T-helper 2 cell treated with Interferon-gamma antibody and Interleukin-4, amounts not matched to agents 5 μg/mL and 100 μg/mL, for 36 hours (primary cell): ENCODE data around the gene DOP1A.

Source experiments
- DNase-seq: peaks from one replicate; pipeline ENCODE4 v3.0.0; 2021; ENCODE audit warnings: low spot score
- H3K27ac Mint-ChIP-seq: one replicate; pipeline ENCODE4 v1.8.0; 2021; ENCODE audit warnings: mild to moderate bottlenecking, mixed read lengths
- H3K27me3 Mint-ChIP-seq: one replicate; pipeline ENCODE4 v1.8.0; 2021; ENCODE audit warnings: low read depth, mixed read lengths
- H3K36me3 Mint-ChIP-seq: one replicate; pipeline ENCODE4 v1.8.0; 2021; ENCODE audit warnings: low read depth, mixed read lengths
- H3K4me1 Mint-ChIP-seq: one replicate; pipeline ENCODE4 v1.8.0; 2021; ENCODE audit warnings: low read depth, mixed read lengths
- H3K4me3 Mint-ChIP-seq: one replicate; pipeline ENCODE4 v1.8.0; 2022; ENCODE audit warnings: mild to moderate bottlenecking, moderate library complexity, mixed read lengths
- H3K9me3 Mint-ChIP-seq: one replicate; pipeline ENCODE4 v1.8.0; 2021; ENCODE audit warnings: mixed read lengths

DOP1A gene

DNA sequence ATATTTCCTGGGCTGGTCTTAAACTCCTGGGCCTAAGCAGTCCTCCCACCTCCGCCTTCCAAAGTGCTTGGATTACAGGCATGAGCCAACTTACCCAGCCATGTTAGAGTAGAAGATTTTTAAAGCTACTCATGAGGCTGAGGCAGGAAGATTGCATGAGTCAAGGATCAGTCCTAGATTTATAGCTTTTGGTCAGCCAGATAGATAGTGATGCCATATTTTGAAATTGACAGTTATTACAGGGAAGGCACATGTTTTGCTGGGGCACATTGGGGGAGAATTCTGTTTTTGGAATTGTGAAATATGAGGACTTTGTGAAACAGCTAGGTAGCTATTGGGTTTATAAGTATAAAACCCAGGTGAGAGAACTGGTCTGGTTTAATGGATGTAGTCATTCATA lies 40.9 kb downstream of the DOP1A start:
- Mint-ChIP-seq H3K4me1 (no peaks in the 10 kb centered on the region), H3K4me3 (no peak overlapping the region), H3K27ac (no peak overlapping the region), H3K9me3 (peaks cover 4% of the 10 kb centered on the region), H3K27me3 (no peaks in the 10 kb centered on the region), H3K36me3 (peaks cover 5% of the 10 kb centered on the region)
- no peak for DNase-seq

DNA sequence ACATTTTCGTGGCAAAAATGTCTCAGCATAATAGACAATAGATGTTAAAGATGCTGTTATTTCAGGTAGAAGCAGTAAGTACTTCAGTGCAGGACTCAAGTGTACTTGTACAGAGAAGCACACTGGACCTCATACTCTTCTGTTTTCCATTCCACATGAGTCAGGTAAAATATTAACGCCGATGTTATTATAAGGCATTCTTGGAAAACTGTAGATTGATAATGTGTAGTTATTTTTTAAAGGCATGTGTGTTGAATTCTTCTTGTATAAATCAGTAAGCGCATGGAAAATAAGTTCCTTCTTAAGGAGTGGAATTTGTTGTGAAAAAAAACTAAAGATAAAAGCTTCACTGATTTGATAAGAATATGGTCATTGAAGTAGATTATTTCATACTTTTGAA lies 45.8 kb downstream of the DOP1A start:
- H3K4me1 Mint-ChIP-seq = no peaks in the 10 kb centered on the region
- DNase-seq = no peak
- H3K27ac Mint-ChIP-seq = no peak overlapping the region
- H3K4me3 Mint-ChIP-seq = no peak overlapping the region
- H3K36me3 Mint-ChIP-seq = no peaks in the 10 kb centered on the region
- no peaks in the 10 kb centered on the region for H3K9me3 Mint-ChIP-seq
- no peaks in the 10 kb centered on the region for H3K27me3 Mint-ChIP-seq

DNA sequence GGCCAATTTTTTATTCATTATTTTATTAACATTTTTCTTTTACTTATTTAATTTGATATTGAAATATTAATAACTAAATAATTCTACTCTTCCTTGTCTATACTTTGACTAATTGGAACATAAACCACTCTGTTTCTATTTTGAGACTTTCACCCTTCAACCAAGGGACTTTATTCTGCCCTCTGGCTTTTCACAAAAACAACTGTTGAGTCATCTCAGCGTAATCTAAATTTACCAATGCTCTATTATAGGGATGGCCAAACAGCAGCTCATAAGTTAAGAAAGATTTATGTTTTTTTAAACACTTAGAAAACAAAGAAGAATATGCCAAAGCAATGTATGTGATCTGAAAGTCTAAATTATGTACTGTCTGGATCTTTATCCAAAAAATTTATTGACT lies 46.7 kb downstream of the DOP1A start:
- Mint-ChIP-seq H3K27me3 (no peaks in the 10 kb centered on the region), H3K4me1 (no peaks in the 10 kb centered on the region)
- DNase-seq = no peak

DNA sequence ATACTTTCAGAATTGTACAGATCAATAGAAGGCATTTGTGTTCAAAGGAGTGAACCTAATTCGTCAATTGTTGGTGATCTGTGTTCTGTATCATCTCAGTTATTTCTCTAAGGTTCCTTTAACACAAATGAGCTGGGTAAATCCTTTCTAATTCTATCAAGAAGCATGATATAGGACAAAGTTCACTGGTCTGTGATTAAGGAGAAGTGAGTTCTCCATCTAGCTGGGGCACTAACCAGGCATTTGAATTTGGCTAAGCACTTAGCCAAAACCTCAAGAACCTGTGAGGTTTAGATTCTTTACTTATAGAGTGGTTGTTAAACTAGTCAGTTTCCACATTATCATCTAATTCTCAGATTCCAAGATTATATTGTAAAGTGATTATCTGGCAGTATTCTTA lies 50.3 kb downstream of the DOP1A start:
- Mint-ChIP-seq H3K36me3 (no peaks in the 10 kb centered on the region), H3K4me3 (no peak overlapping the region), H3K27ac (no peak overlapping the region), H3K4me1 (no peaks in the 10 kb centered on the region), H3K27me3 (no peaks in the 10 kb centered on the region), H3K9me3 (no peaks in the 10 kb centered on the region)
- DNase-seq = no peak

More for the DNA sequence above, 46.7 kb downstream of the DOP1A start:
- Mint-ChIP-seq H3K36me3 (no peaks in the 10 kb centered on the region), H3K9me3 (no peaks in the 10 kb centered on the region), H3K4me3 (no peak overlapping the region), H3K27ac (no peak overlapping the region)

DNA sequence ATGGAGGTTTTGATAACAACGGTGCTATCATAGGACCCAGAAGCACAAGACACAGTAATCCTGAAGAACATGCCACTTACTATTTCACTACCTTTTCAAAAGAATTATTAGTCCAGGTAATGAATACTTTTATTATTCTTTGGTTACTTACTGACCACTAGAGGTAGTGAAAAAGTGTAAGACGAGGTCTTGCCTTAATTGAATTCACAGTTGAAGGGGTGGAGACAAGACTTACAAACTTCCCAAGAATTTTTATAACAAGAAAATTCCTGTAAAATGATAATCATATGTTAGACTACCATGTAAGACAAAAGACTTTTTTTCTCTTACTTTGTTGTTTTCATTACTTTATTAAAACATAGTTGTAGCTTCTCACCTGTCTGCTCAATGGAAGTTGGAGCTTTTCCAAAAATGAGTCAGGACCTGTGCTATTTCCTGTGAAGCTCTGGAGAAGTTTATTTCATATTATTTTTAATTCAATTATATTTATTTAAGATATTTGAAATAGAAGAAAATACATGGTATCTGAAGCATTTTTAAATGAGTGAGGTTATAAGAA lies 52.4 kb downstream of the DOP1A start:
- no peaks in the 10 kb centered on the region for H3K9me3 Mint-ChIP-seq
- H3K27ac Mint-ChIP-seq = no peak overlapping the region
- H3K4me1 Mint-ChIP-seq = no peaks in the 10 kb centered on the region
- H3K36me3 Mint-ChIP-seq = no peaks in the 10 kb centered on the region
- no peaks in the 10 kb centered on the region for H3K27me3 Mint-ChIP-seq
- no peak overlapping the region for H3K4me3 Mint-ChIP-seq
- DNase-seq = no peak

DNA sequence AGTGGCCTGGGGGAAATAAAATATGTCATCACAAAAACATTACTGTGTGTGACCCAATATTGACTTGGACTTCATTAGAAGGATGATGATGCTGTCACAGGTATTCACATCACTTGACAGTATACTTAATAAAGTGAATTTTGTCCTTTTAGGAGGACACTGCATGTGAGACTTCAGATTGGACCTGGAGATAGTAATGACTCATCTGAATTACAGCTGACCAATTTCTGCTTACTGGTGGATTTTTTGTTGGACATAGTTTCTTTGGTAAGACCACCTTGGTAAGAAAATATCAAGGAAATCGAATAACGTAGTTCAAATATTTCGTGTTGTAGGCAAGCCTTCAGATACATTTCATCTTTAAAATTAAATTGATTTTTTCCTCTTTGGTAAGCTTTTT lies 57.1 kb downstream of the DOP1A start:
- Mint-ChIP-seq H3K4me3 (no peak overlapping the region), H3K27ac (no peak overlapping the region), H3K9me3 (no peaks in the 10 kb centered on the region), H3K4me1 (no peaks in the 10 kb centered on the region), H3K36me3 (peaks cover 20% of the 10 kb centered on the region), H3K27me3 (no peaks in the 10 kb centered on the region)
- DNase-seq = no peak

DNA sequence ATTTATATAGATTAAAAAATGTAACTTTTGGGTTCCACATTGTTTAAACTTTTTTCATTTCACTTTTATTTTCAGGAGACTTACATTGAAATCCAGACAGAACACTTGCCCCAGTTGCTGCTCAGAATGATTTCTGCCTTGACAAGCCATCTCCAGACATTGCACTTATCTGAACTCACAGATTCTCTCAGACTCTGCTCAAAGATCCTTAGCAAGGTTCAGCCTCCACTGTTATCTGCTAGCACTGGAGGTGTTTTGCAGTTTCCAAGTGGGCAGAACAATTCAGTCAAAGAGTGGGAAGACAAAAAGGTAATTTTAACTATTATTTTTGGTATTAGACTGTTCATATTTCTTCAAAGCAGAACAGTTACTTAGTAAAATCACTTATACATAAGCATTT lies 58.0 kb downstream of the DOP1A start:
- Mint-ChIP-seq H3K27ac (no peak overlapping the region), H3K27me3 (no peaks in the 10 kb centered on the region), H3K9me3 (no peaks in the 10 kb centered on the region), H3K4me3 (no peak overlapping the region), H3K36me3 (peaks cover 21% of the 10 kb centered on the region), H3K4me1 (no peaks in the 10 kb centered on the region)
- DNase-seq = no peak

DNA sequence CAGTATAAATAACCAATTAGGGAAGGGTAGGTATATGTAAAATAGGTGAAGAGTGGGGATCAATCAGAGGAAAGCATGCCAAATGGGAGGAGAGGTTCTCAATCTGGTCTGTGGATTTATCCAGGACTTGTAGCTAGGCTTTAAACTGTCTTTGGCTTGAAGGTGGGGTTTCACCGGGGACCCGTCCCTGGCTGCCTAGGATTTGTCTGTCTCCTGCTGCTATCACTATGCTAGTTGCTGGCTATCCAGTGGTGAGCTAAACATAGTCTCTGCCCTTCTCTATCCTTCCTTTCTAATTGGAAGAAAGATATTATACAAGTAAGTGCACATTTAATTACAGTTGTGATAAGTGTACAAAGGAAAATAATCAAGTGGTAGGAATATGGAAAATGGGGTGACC lies 58.8 kb downstream of the DOP1A start:
- Mint-ChIP-seq H3K4me3 (no peak overlapping the region), H3K27ac (no peak overlapping the region), H3K9me3 (no peaks in the 10 kb centered on the region), H3K27me3 (no peaks in the 10 kb centered on the region), H3K4me1 (no peaks in the 10 kb centered on the region), H3K36me3 (peaks cover 22% of the 10 kb centered on the region)
- DNase-seq = no peak

DNA sequence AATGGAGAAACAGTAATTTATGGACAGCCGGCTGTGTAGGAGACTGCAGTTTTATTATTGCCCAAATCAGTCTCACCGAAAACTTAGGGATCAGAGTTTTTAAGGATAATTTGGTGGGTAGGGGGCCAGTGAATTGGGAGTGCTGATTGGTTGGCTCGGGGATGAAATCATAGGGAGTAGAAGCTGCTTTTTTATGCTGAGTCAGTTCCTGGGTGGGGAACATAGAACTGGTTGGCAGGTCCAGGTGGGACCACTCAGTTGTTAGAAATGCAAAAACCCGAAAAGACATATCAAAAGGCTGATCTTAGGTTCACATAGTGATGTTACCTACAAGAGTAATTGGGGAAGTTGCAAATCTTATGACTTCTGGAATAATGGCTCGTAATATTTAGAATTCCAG lies 59.3 kb downstream of the DOP1A start:
- Mint-ChIP-seq H3K27ac (no peak overlapping the region), H3K27me3 (no peaks in the 10 kb centered on the region), H3K36me3 (peaks cover 23% of the 10 kb centered on the region), H3K9me3 (no peaks in the 10 kb centered on the region), H3K4me3 (no peak overlapping the region), H3K4me1 (no peaks in the 10 kb centered on the region)
- DNase-seq = no peak

DNA sequence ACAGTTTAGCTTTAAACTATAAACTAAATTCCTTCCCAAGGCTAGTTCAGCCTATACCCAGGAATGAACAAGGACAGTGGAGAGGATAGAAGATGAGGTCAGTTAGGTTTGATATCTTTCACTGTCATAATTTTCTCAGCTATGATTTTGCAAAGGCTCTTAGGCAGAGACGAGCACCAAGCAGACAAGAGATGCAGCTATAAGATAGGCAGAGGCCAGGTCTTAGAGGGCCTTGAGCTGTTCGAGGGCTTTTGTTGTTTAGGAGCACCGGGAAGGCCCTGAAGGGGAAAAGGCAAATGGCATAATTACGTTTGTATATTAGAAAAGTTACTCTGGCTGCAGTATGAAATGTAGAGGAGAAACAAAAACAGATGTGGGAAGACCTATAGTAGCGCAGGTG lies 59.8 kb downstream of the DOP1A start:
- Mint-ChIP-seq H3K27ac (no peak overlapping the region), H3K27me3 (no peaks in the 10 kb centered on the region), H3K4me3 (no peak overlapping the region), H3K36me3 (peaks cover 23% of the 10 kb centered on the region), H3K9me3 (no peaks in the 10 kb centered on the region), H3K4me1 (no peaks in the 10 kb centered on the region)
- DNase-seq = no peak

DNA sequence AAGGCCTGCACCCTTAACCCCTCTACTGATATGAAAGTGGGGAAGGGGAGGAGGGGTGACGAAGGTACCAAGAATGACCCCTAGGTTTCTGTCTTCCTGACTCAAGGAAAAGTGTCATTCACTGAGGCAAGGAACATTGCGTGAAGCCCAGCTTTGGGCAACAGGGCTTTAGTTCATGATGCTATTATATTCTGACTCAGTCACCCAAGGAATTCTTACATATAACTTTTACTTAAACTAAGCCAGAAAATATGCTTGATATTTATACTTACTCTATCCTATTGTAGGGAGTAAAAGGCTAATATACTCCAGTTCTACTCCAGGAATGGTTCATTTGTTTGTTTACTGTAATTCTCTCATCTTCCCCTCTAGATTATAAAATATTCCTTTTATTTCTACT lies 60.5 kb downstream of the DOP1A start:
- no peaks in the 10 kb centered on the region for H3K27me3 Mint-ChIP-seq
- peaks cover 23% of the 10 kb centered on the region for H3K36me3 Mint-ChIP-seq
- no peaks in the 10 kb centered on the region for H3K9me3 Mint-ChIP-seq
- H3K27ac Mint-ChIP-seq = no peak overlapping the region
- H3K4me1 Mint-ChIP-seq = no peaks in the 10 kb centered on the region
- H3K4me3 Mint-ChIP-seq = no peak overlapping the region
- no peak for DNase-seq

DNA sequence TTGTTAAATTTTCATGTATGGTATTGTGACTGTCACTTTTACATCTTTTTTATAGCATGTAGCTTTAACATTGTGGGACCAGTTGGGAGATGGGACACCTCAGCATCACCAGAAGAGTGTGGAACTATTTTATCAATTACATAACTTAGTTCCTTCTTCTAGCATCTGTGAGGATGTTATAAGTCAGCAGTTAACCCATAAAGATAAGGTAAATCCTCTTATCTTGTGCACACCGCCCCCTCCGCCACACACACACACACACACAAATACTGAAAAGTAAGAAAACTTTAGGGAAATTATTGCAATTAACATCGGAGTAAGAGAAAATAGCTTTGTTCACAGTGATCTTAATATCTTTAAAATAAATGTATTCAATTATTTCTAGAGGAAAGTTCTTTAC lies 64.7 kb downstream of the DOP1A start:
- no peaks in the 10 kb centered on the region for H3K4me1 Mint-ChIP-seq
- H3K27ac Mint-ChIP-seq = no peak overlapping the region
- H3K9me3 Mint-ChIP-seq = no peaks in the 10 kb centered on the region
- H3K4me3 Mint-ChIP-seq = no peak overlapping the region
- peaks cover 20% of the 10 kb centered on the region for H3K36me3 Mint-ChIP-seq
- no peak for DNase-seq
- no peaks in the 10 kb centered on the region for H3K27me3 Mint-ChIP-seq

DNA sequence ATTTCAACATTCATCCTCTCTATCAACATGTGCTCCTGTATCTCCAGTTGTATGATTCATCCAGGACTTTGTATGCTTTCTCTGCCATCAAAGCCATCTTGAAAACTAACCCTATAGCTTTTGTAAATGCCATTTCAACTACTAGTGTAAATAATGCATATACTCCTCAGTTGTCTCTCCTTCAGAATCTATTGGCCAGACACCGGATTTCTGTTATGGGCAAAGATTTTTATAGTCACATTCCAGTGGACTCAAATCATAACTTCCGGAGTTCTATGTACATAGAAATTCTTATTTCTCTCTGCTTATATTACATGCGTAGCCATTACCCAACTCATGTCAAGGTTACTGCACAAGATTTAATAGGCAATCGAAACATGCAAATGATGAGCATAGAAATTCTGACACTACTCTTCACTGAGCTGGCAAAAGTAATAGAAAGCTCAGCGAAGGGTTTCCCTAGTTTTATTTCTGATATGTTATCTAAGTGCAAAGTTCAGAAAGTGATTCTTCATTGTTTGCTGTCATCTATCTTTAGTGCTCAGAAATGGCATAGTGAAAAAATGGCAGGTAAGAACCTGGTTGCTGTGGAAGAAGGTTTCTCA lies 70.7 kb downstream of the DOP1A start:
- Mint-ChIP-seq H3K9me3 (no peaks in the 10 kb centered on the region), H3K27ac (no peak overlapping the region)

DNA sequence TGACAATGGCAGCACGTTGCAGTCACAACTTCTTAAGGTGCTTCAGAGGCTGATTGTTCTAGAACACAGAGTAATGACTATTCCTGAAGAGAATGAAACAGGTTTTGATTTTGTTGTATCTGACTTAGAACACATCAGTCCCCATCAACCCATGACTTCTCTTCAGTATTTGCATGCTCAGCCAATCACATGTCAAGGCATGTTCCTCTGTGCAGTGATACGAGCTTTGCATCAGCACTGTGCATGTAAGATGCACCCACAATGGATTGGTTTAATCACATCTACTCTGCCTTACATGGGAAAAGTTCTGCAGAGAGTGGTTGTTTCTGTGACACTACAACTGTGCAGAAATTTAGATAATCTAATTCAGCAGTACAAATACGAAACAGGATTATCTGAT lies 71.3 kb downstream of the DOP1A start:
- no peak overlapping the region for H3K4me3 Mint-ChIP-seq
- no peak for DNase-seq
- H3K27ac Mint-ChIP-seq = no peak overlapping the region
- no peaks in the 10 kb centered on the region for H3K27me3 Mint-ChIP-seq
- H3K4me1 Mint-ChIP-seq = no peaks in the 10 kb centered on the region
- no peaks in the 10 kb centered on the region for H3K9me3 Mint-ChIP-seq
- H3K36me3 Mint-ChIP-seq = peaks cover 22% of the 10 kb centered on the region

More for the DNA sequence above, 70.7 kb downstream of the DOP1A start:
- no peaks in the 10 kb centered on the region for H3K27me3 Mint-ChIP-seq
- H3K36me3 Mint-ChIP-seq = peaks cover 20% of the 10 kb centered on the region
- DNase-seq = no peak
- H3K4me1 Mint-ChIP-seq = no peaks in the 10 kb centered on the region
- H3K4me3 Mint-ChIP-seq = no peak overlapping the region

DNA sequence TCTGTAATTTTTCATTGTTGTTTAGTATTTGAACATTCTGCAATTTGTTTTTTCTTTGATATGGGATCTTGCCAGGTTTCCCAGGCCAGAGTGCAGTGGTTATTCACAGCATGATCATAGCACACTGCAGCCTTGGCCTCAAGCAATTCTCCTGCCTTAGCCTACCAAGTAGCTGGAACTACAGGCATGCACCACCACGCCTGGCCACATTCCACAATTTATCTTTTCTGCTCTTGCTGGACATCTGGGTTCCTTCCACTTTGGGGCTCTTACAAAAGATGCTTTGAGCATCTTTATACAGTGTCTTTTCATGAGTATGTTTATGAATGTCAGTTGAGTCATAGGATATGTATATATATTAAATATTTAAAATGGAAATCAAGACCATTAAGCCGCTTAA lies 83.6 kb downstream of the DOP1A start:
- DNase-seq = no peak
- Mint-ChIP-seq H3K36me3 (peaks cover 8% of the 10 kb centered on the region), H3K4me3 (no peak overlapping the region), H3K27me3 (no peaks in the 10 kb centered on the region), H3K9me3 (no peaks in the 10 kb centered on the region), H3K27ac (no peak overlapping the region), H3K4me1 (no peaks in the 10 kb centered on the region)
